WTC11 (cell line): ENCODE results near the gene EHF. TPM values are rescaled to one million over a fixed set of nuclear protein-coding genes. Genes with fewer than 3 reads are reported as not detected.

Source experiments
- ATAC-seq: fragments of 200-7000 bp; cut with Tn5 transposase; 2 replicates; pipeline ENCODE4 v1.10.0; 2021; ENCODE audit warnings: mild to moderate bottlenecking, moderate library complexity
- CTCF ChIA-PET: fragments of 300-600 bp; sonication (Branson Sonifier 250); formaldehyde crosslinking; loops from one replicate; lab custom pipeline; 2021; ENCODE audit warnings: antibody characterized with exemption; lab: Charles Lee
- POLR2A ChIA-PET: fragments of 350-600 bp; sonication (Branson Sonifier 250); formaldehyde crosslinking; loops from one replicate; lab custom pipeline; 2021; ENCODE audit warnings: antibody characterized with exemption; lab: Charles Lee
- DNase-seq: peaks from one replicate; pipeline ENCODE4 v3.0.0; 2021; ENCODE audit warnings: low spot score
- H3K27ac Mint-ChIP-seq: 2 replicates; pipeline ENCODE4 v1.8.0; 2021; ENCODE audit warnings: mixed read lengths
- H3K27me3 Mint-ChIP-seq: 2 replicates; pipeline ENCODE4 v1.8.0; 2021; ENCODE audit warnings: low read depth, mild to moderate bottlenecking, moderate library complexity, mixed read lengths
- H3K36me3 Mint-ChIP-seq: 2 replicates; pipeline ENCODE4 v1.8.0; 2021; ENCODE audit warnings: mixed read lengths
- H3K4me1 Mint-ChIP-seq: 2 replicates; pipeline ENCODE4 v1.8.0; 2022; ENCODE audit warnings: mixed read lengths
- H3K4me3 Mint-ChIP-seq: 2 replicates; pipeline ENCODE4 v1.8.0; 2021; ENCODE audit warnings: mild to moderate bottlenecking, moderate library complexity, mixed read lengths
- H3K9me3 Mint-ChIP-seq: 2 replicates; pipeline ENCODE4 v1.8.0; 2021; ENCODE audit warnings: mixed read lengths
- ESRRA ChIP-seq: sonication (generic); formaldehyde crosslinking; IDR thresholded peaks from 2 replicates; pipeline ENCODE4 v1.8.1; 2022; ENCODE audit warnings: mild to moderate bottlenecking, missing genetic modification reagents, borderline replicate concordance
- IRF2 ChIP-seq: sonication (generic); formaldehyde crosslinking; IDR thresholded peaks from 2 replicates; pipeline ENCODE4 v1.8.0; 2022; ENCODE audit warnings: low read depth, missing genetic modification reagents, borderline replicate concordance
- MYBL2 ChIP-seq: sonication (generic); formaldehyde crosslinking; IDR thresholded peaks from 2 replicates; pipeline ENCODE4 v1.8.1; 2023; ENCODE audit warnings: mild to moderate bottlenecking, moderate library complexity, missing genetic modification reagents
- NFATC4 ChIP-seq: fragments of 250-450 bp; sonication (Bioruptor Pico); IDR thresholded peaks from 2 replicates; pipeline ENCODE4 v1.9.0; 2021; ENCODE audit warnings: mild to moderate bottlenecking
- NR1H2 ChIP-seq: sonication (generic); formaldehyde crosslinking; IDR thresholded peaks from 2 replicates; pipeline ENCODE4 v1.9.0; 2021; ENCODE audit warnings: mild to moderate bottlenecking, moderate library complexity, missing genetic modification reagents
- RORB ChIP-seq: fragments of 250-450 bp; sonication (Bioruptor Pico); IDR thresholded peaks from 2 replicates; pipeline ENCODE4 v1.9.0; 2021; ENCODE audit warnings: mild to moderate bottlenecking
- ZNF121 ChIP-seq: sonication (generic); formaldehyde crosslinking; IDR thresholded peaks from 2 replicates; pipeline ENCODE4 v1.8.0; 2023; ENCODE audit warnings: missing genetic modification reagents
- total RNA-seq: library from RNA; stranded (reverse); gene quantifications from 3 replicates; pipeline ENCODE4 v1.2.3, GENCODE V29; 2021
- TF ChIP-seq, protein P1 (sequence below): sonication (generic); formaldehyde crosslinking; IDR thresholded peaks from 2 replicates; pipeline ENCODE4 v1.8.1; 2023; ENCODE audit warnings: mild to moderate bottlenecking, missing genetic modification reagents, borderline replicate concordance
- TF ChIP-seq, protein P2 (sequence below): sonication (generic); formaldehyde crosslinking; conservative IDR thresholded peaks from 2 replicates; pipeline ENCODE4 v1.8.1; 2022; ENCODE audit warnings: mild to moderate bottlenecking, missing genetic modification reagents
- TF ChIP-seq, protein P3 (sequence below): fragments of 250-450 bp; sonication (Bioruptor Pico); conservative IDR thresholded peaks from 2 replicates; pipeline ENCODE4 v1.9.0; 2021; ENCODE audit warnings: mild to moderate bottlenecking
- TF ChIP-seq, protein P4 (sequence below): sonication (generic); formaldehyde crosslinking; IDR thresholded peaks from 2 replicates; pipeline ENCODE4 v1.8.1; 2023; ENCODE audit warnings: mild to moderate bottlenecking, missing genetic modification reagents, moderate library complexity
- TF ChIP-seq, protein P5 (sequence below): sonication (generic); formaldehyde crosslinking; IDR thresholded peaks from 2 replicates; pipeline ENCODE4 v1.8.1; 2022; ENCODE audit warnings: mild to moderate bottlenecking, missing genetic modification reagents, moderate library complexity, borderline replicate concordance

EHF gene
- total RNA-seq, 1 experiment from 2014 or later = 0.46 TPM

DNA sequence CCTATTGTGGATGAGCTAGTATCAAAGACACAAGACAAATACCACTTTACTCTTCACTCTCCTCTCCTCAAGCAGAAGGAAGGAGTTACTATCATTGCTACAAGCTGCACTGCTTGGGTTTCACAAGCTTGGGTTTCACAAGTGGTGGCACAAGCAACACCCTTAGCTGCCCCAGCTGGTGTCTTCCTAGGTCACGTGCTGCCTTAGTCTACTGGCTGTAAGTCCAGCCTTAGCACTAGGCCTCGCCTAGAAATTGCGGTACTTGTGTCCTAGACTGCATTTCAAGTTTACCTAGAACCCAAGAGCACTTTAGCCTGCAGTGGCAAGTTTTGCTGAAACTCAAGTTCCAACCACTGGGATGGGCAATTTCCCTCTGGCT lies 86.6 kb downstream of the EHF start:
- no peak for ATAC-seq
- no peak overlapping the region for H3K4me3 Mint-ChIP-seq
- ChIA-PET CTCF (no interaction called here), POLR2A (no interaction called here)
- H3K36me3 Mint-ChIP-seq = peaks cover 76% of the 10 kb centered on the region
- H3K9me3 Mint-ChIP-seq = peaks cover 50% of the 10 kb centered on the region
- no peak overlapping the region for H3K27ac Mint-ChIP-seq
- H3K4me1 Mint-ChIP-seq = peaks cover 5% of the 10 kb centered on the region; the same call in 1 of the 2 replicates
- H3K27me3 Mint-ChIP-seq = no peaks in the 10 kb centered on the region
- no peak for TF ChIP-seq ESRRA (CRISPR knock-in tag)
- TF ChIP-seq, protein P1, sequence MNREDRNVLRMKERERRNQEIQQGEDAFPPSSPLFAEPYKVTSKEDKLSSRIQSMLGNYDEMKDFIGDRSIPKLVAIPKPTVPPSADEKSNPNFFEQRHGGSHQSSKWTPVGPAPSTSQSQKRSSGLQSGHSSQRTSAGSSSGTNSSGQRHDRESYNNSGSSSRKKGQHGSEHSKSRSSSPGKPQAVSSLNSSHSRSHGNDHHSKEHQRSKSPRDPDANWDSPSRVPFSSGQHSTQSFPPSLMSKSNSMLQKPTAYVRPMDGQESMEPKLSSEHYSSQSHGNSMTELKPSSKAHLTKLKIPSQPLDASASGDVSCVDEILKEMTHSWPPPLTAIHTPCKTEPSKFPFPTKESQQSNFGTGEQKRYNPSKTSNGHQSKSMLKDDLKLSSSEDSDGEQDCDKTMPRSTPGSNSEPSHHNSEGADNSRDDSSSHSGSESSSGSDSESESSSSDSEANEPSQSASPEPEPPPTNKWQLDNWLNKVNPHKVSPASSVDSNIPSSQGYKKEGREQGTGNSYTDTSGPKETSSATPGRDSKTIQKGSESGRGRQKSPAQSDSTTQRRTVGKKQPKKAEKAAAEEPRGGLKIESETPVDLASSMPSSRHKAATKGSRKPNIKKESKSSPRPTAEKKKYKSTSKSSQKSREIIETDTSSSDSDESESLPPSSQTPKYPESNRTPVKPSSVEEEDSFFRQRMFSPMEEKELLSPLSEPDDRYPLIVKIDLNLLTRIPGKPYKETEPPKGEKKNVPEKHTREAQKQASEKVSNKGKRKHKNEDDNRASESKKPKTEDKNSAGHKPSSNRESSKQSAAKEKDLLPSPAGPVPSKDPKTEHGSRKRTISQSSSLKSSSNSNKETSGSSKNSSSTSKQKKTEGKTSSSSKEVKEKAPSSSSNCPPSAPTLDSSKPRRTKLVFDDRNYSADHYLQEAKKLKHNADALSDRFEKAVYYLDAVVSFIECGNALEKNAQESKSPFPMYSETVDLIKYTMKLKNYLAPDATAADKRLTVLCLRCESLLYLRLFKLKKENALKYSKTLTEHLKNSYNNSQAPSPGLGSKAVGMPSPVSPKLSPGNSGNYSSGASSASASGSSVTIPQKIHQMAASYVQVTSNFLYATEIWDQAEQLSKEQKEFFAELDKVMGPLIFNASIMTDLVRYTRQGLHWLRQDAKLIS (CRISPR knock-in tag) = no peak
- no peak for TF ChIP-seq NFATC4
- TF ChIP-seq, protein P2, sequence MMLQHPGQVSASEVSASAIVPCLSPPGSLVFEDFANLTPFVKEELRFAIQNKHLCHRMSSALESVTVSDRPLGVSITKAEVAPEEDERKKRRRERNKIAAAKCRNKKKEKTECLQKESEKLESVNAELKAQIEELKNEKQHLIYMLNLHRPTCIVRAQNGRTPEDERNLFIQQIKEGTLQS = no peak
- TF ChIP-seq, protein P3, sequence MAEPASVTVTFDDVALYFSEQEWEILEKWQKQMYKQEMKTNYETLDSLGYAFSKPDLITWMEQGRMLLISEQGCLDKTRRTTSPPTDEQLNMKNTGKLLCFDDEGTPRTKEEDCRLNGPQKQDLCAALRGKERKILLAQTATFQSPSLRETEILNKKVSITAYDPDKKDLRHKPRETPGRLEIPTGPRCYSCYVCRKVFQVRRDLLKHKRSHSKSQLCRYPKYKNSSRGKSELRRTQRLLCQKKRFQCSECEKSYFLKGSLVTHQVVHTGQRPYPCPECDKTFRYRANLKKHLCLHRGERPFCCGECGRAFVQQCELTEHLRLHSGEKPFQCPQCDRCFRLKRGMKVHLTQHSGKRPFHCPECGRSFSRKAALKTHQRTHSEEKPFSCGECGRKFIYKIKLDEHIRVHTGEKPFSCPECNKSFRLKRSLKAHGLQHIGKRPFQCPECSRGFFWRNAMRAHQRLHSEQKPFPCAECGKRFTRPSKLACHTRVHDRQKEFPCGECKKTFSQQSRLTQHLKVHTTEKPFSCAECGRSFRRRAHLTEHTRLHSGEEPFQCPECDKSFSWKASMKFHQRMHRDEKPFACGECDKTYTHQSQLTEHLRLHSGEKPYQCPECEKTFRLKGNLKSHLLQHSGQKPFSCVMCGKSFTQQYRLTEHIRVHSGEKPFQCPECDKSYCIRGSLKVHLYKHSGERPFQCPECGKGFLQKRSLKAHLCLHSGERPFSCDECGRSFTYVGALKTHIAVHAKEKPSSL = no peak
- no peak for TF ChIP-seq NR1H2
- TF ChIP-seq ZNF121 (CRISPR knock-in tag) = no peak
- TF ChIP-seq RORB = no peak
- TF ChIP-seq, protein P4, sequence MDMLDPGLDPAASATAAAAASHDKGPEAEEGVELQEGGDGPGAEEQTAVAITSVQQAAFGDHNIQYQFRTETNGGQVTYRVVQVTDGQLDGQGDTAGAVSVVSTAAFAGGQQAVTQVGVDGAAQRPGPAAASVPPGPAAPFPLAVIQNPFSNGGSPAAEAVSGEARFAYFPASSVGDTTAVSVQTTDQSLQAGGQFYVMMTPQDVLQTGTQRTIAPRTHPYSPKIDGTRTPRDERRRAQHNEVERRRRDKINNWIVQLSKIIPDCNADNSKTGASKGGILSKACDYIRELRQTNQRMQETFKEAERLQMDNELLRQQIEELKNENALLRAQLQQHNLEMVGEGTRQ = no peak
- no peak for TF ChIP-seq IRF2 (CRISPR knock-in tag)
- no peak for TF ChIP-seq MYBL2 (CRISPR knock-in tag)
- TF ChIP-seq, protein P5, sequence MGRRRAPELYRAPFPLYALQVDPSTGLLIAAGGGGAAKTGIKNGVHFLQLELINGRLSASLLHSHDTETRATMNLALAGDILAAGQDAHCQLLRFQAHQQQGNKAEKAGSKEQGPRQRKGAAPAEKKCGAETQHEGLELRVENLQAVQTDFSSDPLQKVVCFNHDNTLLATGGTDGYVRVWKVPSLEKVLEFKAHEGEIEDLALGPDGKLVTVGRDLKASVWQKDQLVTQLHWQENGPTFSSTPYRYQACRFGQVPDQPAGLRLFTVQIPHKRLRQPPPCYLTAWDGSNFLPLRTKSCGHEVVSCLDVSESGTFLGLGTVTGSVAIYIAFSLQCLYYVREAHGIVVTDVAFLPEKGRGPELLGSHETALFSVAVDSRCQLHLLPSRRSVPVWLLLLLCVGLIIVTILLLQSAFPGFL (CRISPR knock-in tag) = no peak
- no peak for DNase-seq

Other genes starting within 250 kb of the EHF start
- gene CAT, start 182.2 kb upstream of the EHF start, total RNA-seq = 9.3 to 13.2 TPM (median 11.5 TPM) in 3 replicates
- not detected in 3 replicates for gene ELF5, start 107.3 kb upstream of the EHF start, total RNA-seq